GM12878 (cell line): ENCODE data around the gene TPP2. TPM values are rescaled to one million over a fixed set of nuclear protein-coding genes. Genes with fewer than 3 reads are reported as not detected.

Experiments
- ATF7 ChIP-seq: fragments of 450-650 bp; IDR thresholded peaks from 2 replicates; pipeline ENCODE4 v1.6.1; 2016; ENCODE audit warnings: low read depth, mild to moderate bottlenecking
- ESRRA ChIP-seq: IDR thresholded peaks from 2 replicates; pipeline ENCODE4 v1.6.1; 2012; ENCODE audit warnings: mild to moderate bottlenecking, low read length, improper control_type of control experiment
- EZH2 ChIP-seq: IDR thresholded peaks from 2 replicates; pipeline ENCODE4 v1.6.1; 2012; ENCODE audit warnings: low read depth, mild to moderate bottlenecking, control low read depth, inconsistent platforms, low read length, borderline replicate concordance; ENCODE audit not compliant: control insufficient read depth
- GATAD2B ChIP-seq: fragments of 450-650 bp; conservative IDR thresholded peaks from 2 replicates; pipeline ENCODE4 v1.6.1; 2017; ENCODE audit warnings: low read depth, mild to moderate bottlenecking, moderate library complexity
- HDAC2 ChIP-seq: fragments of 200-600 bp; sonication (generic); IDR thresholded peaks from 2 replicates; pipeline ENCODE4 v1.6.1; 2017
- IKZF1 ChIP-seq: fragments of 450-650 bp; conservative IDR thresholded peaks from 2 replicates; pipeline ENCODE4 v1.6.1; 2017; ENCODE audit warnings: antibody characterized with exemption, mild to moderate bottlenecking
- KDM1A ChIP-seq: fragments of 200-600 bp; sonication (generic); IDR thresholded peaks from 2 replicates; pipeline ENCODE4 v1.6.1; 2016; ENCODE audit warnings: borderline replicate concordance
- NR2C1 ChIP-seq: fragments of 450-650 bp; IDR thresholded peaks from 2 replicates; pipeline ENCODE4 v1.6.1; 2017; ENCODE audit warnings: antibody characterized with exemption, mild to moderate bottlenecking, moderate library complexity
- PML ChIP-seq: IDR thresholded peaks from 2 replicates; pipeline ENCODE4 v1.6.1; 2012; ENCODE audit warnings: low read length, inconsistent platforms
- POLR2AphosphoS2 ChIP-seq: IDR thresholded peaks from 2 replicates; pipeline ENCODE4 v1.6.1; 2011; ENCODE audit warnings: low read depth, mild to moderate bottlenecking, low read length, improper control_type of control experiment, moderate library complexity
- POU2F2 ChIP-seq: IDR thresholded peaks from 3 replicates; pipeline ENCODE4 v1.6.1; 2011; ENCODE audit warnings: low read depth, mild to moderate bottlenecking, low read length, borderline replicate concordance
- RB1 ChIP-seq: fragments of 450-650 bp; formaldehyde crosslinking; IDR thresholded peaks from 2 replicates; pipeline ENCODE4 v1.6.1; 2017; ENCODE audit warnings: mild to moderate bottlenecking, borderline replicate concordance
- RELA ChIP-seq: fragments of 450-650 bp; IDR thresholded peaks from 2 replicates; pipeline ENCODE4 v1.8.0; 2014; ENCODE audit warnings: borderline replicate concordance; ENCODE audit not compliant: partially characterized antibody
- SIN3A ChIP-seq: IDR thresholded peaks from 2 replicates; pipeline ENCODE4 v1.6.1; 2012; ENCODE audit warnings: low read depth, low read length, improper control_type of control experiment
- SP1 ChIP-seq: IDR thresholded peaks from one replicate; pipeline ENCODE4 v1.6.1; 2011; ENCODE audit warnings: low read depth, low read length
- TARDBP ChIP-seq: IDR thresholded peaks from 2 replicates; pipeline ENCODE4 v1.6.1; 2016; ENCODE audit warnings: borderline replicate concordance
- TBL1XR1 ChIP-seq: IDR thresholded peaks from 2 replicates; pipeline ENCODE4 v1.6.1; 2012; ENCODE audit warnings: low read depth, low read length, improper control_type of control experiment
- WRNIP1 ChIP-seq: IDR thresholded peaks from 2 replicates; pipeline ENCODE4 v1.6.1; 2011; ENCODE audit warnings: low read depth, low read length, improper control_type of control experiment, borderline replicate concordance
- ZBED1 ChIP-seq: IDR thresholded peaks from 2 replicates; pipeline ENCODE4 v1.6.1; 2016; ENCODE audit warnings: borderline replicate concordance
- ZNF384 ChIP-seq: IDR thresholded peaks from 2 replicates; pipeline ENCODE4 v1.6.1; 2012; ENCODE audit warnings: low read depth, mild to moderate bottlenecking, low read length, improper control_type of control experiment, borderline replicate concordance
- polyA plus RNA-seq, 11 experiments: library from polyadenylated mRNA; depleted of rRNA in 4 of 11; unstranded in 6 of 11; stranded (reverse) in 5 of 11; fragments of >200 nt; fragmentation: Nextera tagmentation in 4 of 11; fragmentation: Illumina TruSeq in 1 of 11; extraction: Ambion mirVana in 4 of 11; extraction: Trizol in 1 of 11; gene quantifications; 1 replicate in 1 of 11; 2 replicates in 10 of 11; pipeline versions ENCODE4 v1.2.1 to v1.2.3, GENCODE V29; 2011 to 2016; ENCODE audit warnings: inconsistent platforms in 2 of 11, missing spikeins in 2 of 11, low read depth in 1 of 11
- total RNA-seq, 4 experiments: library from RNA; depleted of rRNA in 3 of 4; stranded (reverse); fragments of >200 nt in 3 of 4; fragmentation: Illumina TruSeq in 1 of 4; extraction: Trizol in 1 of 4; gene quantifications; 2 replicates each; pipeline versions ENCODE4 v1.2.1 to v1.2.3, GENCODE V29; 2013 to 2021
- TF ChIP-seq, protein P1 (sequence below): fragments of 450-650 bp; IDR thresholded peaks from 2 replicates; pipeline ENCODE4 v1.6.1; 2018; ENCODE audit warnings: borderline replicate concordance, mild to moderate bottlenecking; ENCODE audit not compliant: partially characterized antibody
- TF ChIP-seq, protein P2 (sequence below): fragments of 450-650 bp; IDR thresholded peaks from 2 replicates; pipeline ENCODE4 v1.6.1; 2016; ENCODE audit warnings: mild to moderate bottlenecking
- TF ChIP-seq, protein P3 (sequence below): fragments of 450-650 bp; IDR thresholded peaks from 2 replicates; pipeline ENCODE4 v1.6.1; 2018; ENCODE audit warnings: mild to moderate bottlenecking, low read depth, moderate library complexity; ENCODE audit not compliant: partially characterized antibody
- TF ChIP-seq, protein P4 (sequence below): IDR thresholded peaks from 2 replicates; pipeline ENCODE4 v1.6.1; 2012; ENCODE audit warnings: low read depth, low read length, improper control_type of control experiment

TPP2 gene
- total and polyA plus RNA-seq, 10 of the 15 experiments (the other 5 are each of a cell fraction or from before 2014, with no cell fraction given) = 18.4 to 82.3 (median 55.4) TPM

DNA sequence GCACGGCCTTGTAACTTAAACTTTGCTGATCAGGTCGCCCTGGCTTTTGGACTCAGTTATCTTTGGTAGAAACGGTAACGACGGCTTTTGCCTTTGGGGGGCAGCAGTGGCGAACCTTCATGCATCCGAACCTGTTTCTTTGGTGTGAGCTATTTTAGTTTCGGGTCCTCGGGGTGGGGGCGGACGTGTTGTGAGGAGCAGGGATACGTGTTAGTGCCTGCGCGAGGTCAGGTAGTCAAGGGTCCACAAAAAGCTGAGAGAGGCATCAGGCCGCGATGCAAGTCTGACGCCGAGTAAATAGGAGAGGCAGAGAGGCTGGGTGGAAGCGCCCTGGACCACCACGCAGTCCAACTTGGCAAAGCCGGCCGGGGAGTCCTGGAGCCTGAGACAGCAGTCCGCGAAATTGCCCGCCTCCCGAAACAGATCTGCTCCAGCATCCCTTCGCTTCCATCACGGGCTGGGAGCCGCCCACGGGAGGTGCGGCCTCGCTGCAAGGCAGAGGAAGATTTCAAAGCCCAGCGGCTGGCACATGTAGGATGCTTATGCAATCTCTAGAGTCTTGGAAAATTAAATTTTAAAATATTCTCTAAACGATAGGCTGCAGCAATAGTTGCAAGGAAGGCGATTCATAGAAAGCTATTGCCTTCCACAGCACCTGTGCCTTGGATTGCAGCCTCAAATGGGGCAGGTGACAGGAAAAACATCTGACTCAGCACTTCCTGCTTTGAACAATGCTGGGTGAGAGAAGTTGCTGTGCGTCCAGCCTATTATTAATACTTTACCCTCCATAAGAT is 4.6 kb upstream of the TPP2 start (continued):
- TF ChIP-seq POU2F2 (peak; percentile 48; the same call in 1 of the 3 replicates), RB1 (peak; percentile 68; the same call in 1 of the 2 replicates), ZBED1 (no peak), HDAC2 (no peak), KDM1A (no peak), ATF7 (0 out of 2 replicates have a peak, but pooled peaks have one; percentile 24), SP1 (no peak), PML (peak; percentile 44; the same call in 1 of the 2 replicates), ZNF384 (no peak), POLR2AphosphoS2 (no peak), ESRRA (no peak), WRNIP1 (no peak), EZH2 (no peak), TBL1XR1 (no peak), TARDBP (no peak), NR2C1 (no peak), IKZF1 (peak; percentile 73), GATAD2B (no peak), SIN3A (no peak), RELA (no peak)
- TF ChIP-seq, protein P1, sequence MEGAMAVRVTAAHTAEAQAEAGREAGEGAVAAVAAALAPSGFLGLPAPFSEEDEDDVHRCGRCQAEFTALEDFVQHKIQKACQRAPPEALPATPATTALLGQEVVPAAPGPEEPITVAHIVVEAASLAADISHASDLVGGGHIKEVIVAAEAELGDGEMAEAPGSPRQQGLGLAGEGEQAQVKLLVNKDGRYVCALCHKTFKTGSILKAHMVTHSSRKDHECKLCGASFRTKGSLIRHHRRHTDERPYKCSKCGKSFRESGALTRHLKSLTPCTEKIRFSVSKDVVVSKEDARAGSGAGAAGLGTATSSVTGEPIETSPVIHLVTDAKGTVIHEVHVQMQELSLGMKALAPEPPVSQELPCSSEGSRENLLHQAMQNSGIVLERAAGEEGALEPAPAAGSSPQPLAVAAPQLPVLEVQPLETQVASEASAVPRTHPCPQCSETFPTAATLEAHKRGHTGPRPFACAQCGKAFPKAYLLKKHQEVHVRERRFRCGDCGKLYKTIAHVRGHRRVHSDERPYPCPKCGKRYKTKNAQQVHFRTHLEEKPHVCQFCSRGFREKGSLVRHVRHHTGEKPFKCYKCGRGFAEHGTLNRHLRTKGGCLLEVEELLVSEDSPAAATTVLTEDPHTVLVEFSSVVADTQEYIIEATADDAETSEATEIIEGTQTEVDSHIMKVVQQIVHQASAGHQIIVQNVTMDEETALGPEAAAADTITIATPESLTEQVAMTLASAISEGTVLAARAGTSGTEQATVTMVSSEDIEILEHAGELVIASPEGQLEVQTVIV = no peak
- TF ChIP-seq, protein P2, sequence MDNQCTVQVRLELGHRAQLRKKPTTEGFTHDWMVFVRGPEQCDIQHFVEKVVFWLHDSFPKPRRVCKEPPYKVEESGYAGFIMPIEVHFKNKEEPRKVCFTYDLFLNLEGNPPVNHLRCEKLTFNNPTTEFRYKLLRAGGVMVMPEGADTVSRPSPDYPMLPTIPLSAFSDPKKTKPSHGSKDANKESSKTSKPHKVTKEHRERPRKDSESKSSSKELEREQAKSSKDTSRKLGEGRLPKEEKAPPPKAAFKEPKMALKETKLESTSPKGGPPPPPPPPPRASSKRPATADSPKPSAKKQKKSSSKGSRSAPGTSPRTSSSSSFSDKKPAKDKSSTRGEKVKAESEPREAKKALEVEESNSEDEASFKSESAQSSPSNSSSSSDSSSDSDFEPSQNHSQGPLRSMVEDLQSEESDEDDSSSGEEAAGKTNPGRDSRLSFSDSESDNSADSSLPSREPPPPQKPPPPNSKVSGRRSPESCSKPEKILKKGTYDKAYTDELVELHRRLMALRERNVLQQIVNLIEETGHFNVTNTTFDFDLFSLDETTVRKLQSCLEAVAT = peak; percentile 54; the same call in 1 of the 2 replicates
- TF ChIP-seq, protein P3, sequence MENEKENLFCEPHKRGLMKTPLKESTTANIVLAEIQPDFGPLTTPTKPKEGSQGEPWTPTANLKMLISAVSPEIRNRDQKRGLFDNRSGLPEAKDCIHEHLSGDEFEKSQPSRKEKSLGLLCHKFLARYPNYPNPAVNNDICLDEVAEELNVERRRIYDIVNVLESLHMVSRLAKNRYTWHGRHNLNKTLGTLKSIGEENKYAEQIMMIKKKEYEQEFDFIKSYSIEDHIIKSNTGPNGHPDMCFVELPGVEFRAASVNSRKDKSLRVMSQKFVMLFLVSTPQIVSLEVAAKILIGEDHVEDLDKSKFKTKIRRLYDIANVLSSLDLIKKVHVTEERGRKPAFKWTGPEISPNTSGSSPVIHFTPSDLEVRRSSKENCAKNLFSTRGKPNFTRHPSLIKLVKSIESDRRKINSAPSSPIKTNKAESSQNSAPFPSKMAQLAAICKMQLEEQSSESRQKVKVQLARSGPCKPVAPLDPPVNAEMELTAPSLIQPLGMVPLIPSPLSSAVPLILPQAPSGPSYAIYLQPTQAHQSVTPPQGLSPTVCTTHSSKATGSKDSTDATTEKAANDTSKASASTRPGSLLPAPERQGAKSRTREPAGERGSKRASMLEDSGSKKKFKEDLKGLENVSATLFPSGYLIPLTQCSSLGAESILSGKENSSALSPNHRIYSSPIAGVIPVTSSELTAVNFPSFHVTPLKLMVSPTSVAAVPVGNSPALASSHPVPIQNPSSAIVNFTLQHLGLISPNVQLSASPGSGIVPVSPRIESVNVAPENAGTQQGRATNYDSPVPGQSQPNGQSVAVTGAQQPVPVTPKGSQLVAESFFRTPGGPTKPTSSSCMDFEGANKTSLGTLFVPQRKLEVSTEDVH = no peak
- TF ChIP-seq, protein P4, sequence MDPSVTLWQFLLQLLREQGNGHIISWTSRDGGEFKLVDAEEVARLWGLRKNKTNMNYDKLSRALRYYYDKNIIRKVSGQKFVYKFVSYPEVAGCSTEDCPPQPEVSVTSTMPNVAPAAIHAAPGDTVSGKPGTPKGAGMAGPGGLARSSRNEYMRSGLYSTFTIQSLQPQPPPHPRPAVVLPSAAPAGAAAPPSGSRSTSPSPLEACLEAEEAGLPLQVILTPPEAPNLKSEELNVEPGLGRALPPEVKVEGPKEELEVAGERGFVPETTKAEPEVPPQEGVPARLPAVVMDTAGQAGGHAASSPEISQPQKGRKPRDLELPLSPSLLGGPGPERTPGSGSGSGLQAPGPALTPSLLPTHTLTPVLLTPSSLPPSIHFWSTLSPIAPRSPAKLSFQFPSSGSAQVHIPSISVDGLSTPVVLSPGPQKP = no peak
